Measurements from ENCODE around the gene FLACC1. TPM values are rescaled to one million over a fixed set of nuclear protein-coding genes. Genes with fewer than 3 reads are reported as not detected.
A peak's percentile ranks its signal among the peaks of the same experiment; 100 is the strongest.

The FLACC1 gene
- 0.14 and 0.54 TPM in 2 replicates for total RNA-seq

DNA sequence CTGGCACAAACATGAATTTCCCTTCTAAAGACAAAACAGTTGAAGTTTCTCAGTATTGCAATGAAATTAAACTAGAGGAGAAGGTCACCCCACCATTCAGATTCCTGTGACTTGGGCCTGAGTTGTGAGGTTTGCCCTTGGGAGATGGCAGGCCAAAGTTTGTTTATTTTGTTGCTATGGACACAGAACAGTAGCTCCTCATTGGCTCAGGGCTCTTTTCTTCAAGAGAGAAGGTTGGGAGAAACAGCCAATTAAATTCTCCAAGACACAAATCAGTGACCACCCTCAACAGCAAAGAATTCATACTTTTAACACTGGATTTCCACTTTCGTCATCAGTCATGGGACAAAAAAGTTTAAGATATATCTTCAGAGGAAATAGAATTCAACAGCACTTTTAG lies at the start of gene FLACC1:
Gene FLACC1 (minus strand): TSS at position 125 of the 400 bp plus-strand sequence. CDS start 5,941 bp downstream, outside the sequence.
- no peaks in the 10 kb centered on the region for H3K36me3 ChIP-seq (ENCODE audit: control insufficient read depth, insufficient read depth, low read length)
- TF ChIP-seq, protein P1, sequence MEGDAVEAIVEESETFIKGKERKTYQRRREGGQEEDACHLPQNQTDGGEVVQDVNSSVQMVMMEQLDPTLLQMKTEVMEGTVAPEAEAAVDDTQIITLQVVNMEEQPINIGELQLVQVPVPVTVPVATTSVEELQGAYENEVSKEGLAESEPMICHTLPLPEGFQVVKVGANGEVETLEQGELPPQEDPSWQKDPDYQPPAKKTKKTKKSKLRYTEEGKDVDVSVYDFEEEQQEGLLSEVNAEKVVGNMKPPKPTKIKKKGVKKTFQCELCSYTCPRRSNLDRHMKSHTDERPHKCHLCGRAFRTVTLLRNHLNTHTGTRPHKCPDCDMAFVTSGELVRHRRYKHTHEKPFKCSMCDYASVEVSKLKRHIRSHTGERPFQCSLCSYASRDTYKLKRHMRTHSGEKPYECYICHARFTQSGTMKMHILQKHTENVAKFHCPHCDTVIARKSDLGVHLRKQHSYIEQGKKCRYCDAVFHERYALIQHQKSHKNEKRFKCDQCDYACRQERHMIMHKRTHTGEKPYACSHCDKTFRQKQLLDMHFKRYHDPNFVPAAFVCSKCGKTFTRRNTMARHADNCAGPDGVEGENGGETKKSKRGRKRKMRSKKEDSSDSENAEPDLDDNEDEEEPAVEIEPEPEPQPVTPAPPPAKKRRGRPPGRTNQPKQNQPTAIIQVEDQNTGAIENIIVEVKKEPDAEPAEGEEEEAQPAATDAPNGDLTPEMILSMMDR (IDR thresholded peaks at IDR 0.05; ENCODE audit: insufficient read depth, low read length, poor library complexity, severe bottlenecking): no peak
- H3K27me3 ChIP-seq (ENCODE audit: control insufficient read depth, insufficient read depth, low read length): no peaks in the 10 kb centered on the region
- H3K4me3 ChIP-seq (ENCODE audit: low read depth, low read length): no peak within 1 kb of the TSS
- peak; percentile 31 for DNase-seq (ENCODE audit: low read depth)

DNA sequence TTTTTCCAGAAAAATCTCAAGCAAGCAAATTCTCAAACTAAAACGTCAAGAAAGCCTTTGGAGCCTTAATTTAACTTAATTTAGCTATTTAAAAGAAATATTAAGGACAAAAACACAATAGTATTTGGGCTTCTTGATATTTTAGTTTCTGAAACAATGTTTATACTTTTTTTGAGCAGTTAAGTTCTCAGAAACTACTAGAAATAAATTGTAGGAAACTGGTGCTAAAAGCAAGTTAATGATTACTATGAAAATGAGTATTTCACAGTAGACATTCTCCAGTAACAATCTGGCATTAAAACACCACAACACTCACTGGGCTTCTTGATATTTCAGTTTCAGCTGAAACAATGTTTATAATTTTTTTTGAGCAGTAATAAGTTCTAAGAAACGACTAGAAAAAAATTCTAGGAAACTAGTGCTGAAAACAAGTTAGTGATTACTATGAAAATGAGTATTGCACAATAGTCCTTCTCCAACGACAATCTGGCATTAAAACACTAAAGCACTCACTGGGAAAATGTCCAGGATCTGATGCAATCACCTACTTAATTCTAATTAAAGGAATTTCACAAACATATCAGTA lies 49.0 kb upstream of the FLACC1 start:
- no peak for DNase-seq (ENCODE audit: low read depth)
- Histone ChIP-seq H3K36me3 (ENCODE audit: control insufficient read depth, insufficient read depth, low read length) (no peaks in the 10 kb centered on the region), H3K27me3 (ENCODE audit: control insufficient read depth, insufficient read depth, low read length) (no peaks in the 10 kb centered on the region), H3K4me3 (ENCODE audit: low read depth, low read length) (no peak overlapping the region)
- TF ChIP-seq, protein P1 (IDR thresholded peaks at IDR 0.05; ENCODE audit: insufficient read depth, low read length, poor library complexity, severe bottlenecking): no peak

- no peaks in the 10 kb centered on the region for H3K36me3 ChIP-seq (ENCODE audit: control insufficient read depth, insufficient read depth, low read length)
- TF ChIP-seq, protein P1 (IDR thresholded peaks at IDR 0.05; ENCODE audit: insufficient read depth, low read length, poor library complexity, severe bottlenecking): no peak
- H3K27me3 ChIP-seq (ENCODE audit: control insufficient read depth, insufficient read depth, low read length): no peaks in the 10 kb centered on the region
- H3K4me3 ChIP-seq (ENCODE audit: low read depth, low read length): no peak overlapping the region
- no peak for DNase-seq (ENCODE audit: low read depth)
Observed at GRCh38 chr2:201404699-201405280, 47.6 kb upstream of the FLACC1 start.

DNA sequence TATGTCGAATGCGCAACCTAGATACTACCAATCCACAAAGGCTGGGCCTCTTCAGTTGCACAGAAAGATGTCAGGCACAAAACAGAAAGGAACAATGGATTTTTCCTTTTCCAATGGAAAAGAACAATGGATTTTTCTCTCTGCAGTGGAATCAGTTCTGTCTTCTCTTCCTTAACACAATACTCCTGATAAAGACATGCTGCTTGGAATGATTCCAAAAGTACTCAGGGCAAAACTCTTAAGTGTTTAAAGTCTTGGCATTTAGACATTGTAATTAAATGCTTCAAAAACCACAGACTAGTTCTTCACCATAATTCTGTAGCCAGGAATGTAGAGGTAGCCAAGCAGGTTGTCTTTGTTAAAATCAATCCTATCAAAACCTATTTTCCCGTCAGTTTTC lies 46.7 kb upstream of the FLACC1 start:
- TF ChIP-seq, protein P1 (IDR thresholded peaks at IDR 0.05; ENCODE audit: insufficient read depth, low read length, poor library complexity, severe bottlenecking): no peak
- peak; percentile 71 for DNase-seq (ENCODE audit: low read depth)
- Histone ChIP-seq H3K4me3 (ENCODE audit: low read depth, low read length) (no peak overlapping the region), H3K27me3 (ENCODE audit: control insufficient read depth, insufficient read depth, low read length) (no peaks in the 10 kb centered on the region), H3K36me3 (ENCODE audit: control insufficient read depth, insufficient read depth, low read length) (no peaks in the 10 kb centered on the region)

GRCh38 chr2:201402651-201403562 lies 45.8 kb upstream of the FLACC1 start:
- no peaks in the 10 kb centered on the region for H3K36me3 ChIP-seq (ENCODE audit: control insufficient read depth, insufficient read depth, low read length)
- TF ChIP-seq, protein P1 (IDR thresholded peaks at IDR 0.05; ENCODE audit: insufficient read depth, low read length, poor library complexity, severe bottlenecking): no peak
- H3K4me3 ChIP-seq (ENCODE audit: low read depth, low read length): no peak overlapping the region
- H3K27me3 ChIP-seq (ENCODE audit: control insufficient read depth, insufficient read depth, low read length): no peaks in the 10 kb centered on the region
- DNase-seq (ENCODE audit: low read depth): no peak
